GM12892 (cell line): ENCODE results near the gene EEIG1.

ENCODE experiments used
- POLR2AphosphoS5 ChIP-seq: IDR thresholded peaks from 2 replicates; pipeline ENCODE4 v1.6.1; 2011; ENCODE audit warnings: low read depth, low read length, control low read depth
- TAF1 ChIP-seq: IDR thresholded peaks from 2 replicates; pipeline ENCODE4 v1.6.1; 2011; ENCODE audit warnings: low read depth, mild to moderate bottlenecking, control low read depth, low read length, borderline replicate concordance

GRCh38 chr9:127981559-127982121, 851 bp upstream of the EEIG1 start:
- TF ChIP-seq TAF1, result no peak
- no peak for TF ChIP-seq POLR2AphosphoS5
